BJ (cell line): ENCODE results near the gene FHDC1. TPM values are rescaled to one million over a fixed set of nuclear protein-coding genes. Genes with fewer than 3 reads are reported as not detected.

Source experiments
- CTCF ChIA-PET: fragments of 350-600 bp; formaldehyde crosslinking; extraction: SDS; loops from one replicate; lab custom pipeline; 2021; ENCODE audit warnings: antibody characterized with exemption, inconsistent platforms; lab: Yijun Ruan, JAX
- POLR2A ChIA-PET: fragments of 300-600 bp; sonication (Branson Sonifier 250); formaldehyde crosslinking; extraction: SDS; loops from one replicate; lab custom pipeline; 2021; ENCODE audit warnings: antibody characterized with exemption; lab: Charles Lee
- DNase-seq: peaks from one replicate; pipeline ENCODE4 v3.0.0-alpha.2; 2011; ENCODE audit warnings: low read depth
- H3K27me3 ChIP-seq: 2 replicates; pipeline ENCODE4 v1.6.0; 2011; ENCODE audit warnings: low read length; ENCODE audit not compliant: control insufficient read depth, insufficient read depth
- H3K36me3 ChIP-seq: 2 replicates; pipeline ENCODE4 v1.5.1; 2011; ENCODE audit warnings: low read length; ENCODE audit not compliant: control insufficient read depth, insufficient read depth
- H3K4me3 ChIP-seq: 2 replicates; pipeline ENCODE4 v1.5.1; 2011; ENCODE audit warnings: low read depth, mild to moderate bottlenecking, control low read depth, low read length
- polyA plus RNA-seq: library from polyadenylated mRNA; depleted of rRNA; stranded (reverse); fragments of >200 nt; gene quantifications from 2 replicates; pipeline ENCODE4 v1.2.3, GENCODE V29; 2011
- TF ChIP-seq, protein P1 (sequence below): IDR thresholded peaks from 2 replicates; pipeline ENCODE4 v1.5.1; 2011; ENCODE audit warnings: low read depth, mild to moderate bottlenecking, control low read depth, inconsistent platforms, low read length, moderate library complexity; ENCODE audit not compliant: insufficient read depth

The FHDC1 gene
- polyA plus RNA-seq, 1 experiment, result 0.17 TPM

DNA sequence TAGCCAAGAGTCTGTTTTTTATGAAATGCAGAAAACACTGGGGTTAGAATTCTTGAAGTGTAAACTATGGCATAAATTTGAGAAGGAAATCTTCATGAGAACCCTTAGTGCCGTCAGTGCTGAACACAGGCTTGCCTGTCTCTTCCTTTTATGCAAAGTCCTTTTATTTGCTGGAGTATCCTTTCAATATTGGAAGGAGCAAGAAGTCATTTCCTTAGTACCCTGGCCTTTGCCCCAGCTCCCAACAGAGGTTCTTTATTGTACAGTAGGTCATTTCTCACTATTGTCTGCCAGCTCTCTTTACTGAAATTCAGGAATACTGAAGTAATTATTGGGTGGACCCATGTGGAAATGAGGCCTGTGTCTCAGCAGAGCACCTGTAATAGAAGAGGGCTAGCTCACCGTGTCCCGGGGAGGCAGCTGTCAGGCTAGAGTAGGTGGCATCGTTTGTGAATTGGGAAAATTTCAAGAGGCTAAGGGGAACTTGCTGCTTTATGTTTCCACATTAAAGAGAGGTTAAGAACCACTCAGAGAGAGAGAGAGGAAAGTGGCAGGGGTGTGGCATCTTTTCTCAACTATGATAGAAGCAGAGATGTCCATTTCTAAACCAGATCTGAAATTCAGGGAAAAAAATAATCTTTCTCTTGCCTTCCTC, 8.7 kb downstream of the FHDC1 start:
- Histone ChIP-seq H3K36me3 (no peaks in the 10 kb centered on the region), H3K27me3 (no peaks in the 10 kb centered on the region), H3K4me3 (no peak overlapping the region)
- no peak for DNase-seq
- POLR2A ChIA-PET, result no interaction called here
- TF ChIP-seq, protein P1, sequence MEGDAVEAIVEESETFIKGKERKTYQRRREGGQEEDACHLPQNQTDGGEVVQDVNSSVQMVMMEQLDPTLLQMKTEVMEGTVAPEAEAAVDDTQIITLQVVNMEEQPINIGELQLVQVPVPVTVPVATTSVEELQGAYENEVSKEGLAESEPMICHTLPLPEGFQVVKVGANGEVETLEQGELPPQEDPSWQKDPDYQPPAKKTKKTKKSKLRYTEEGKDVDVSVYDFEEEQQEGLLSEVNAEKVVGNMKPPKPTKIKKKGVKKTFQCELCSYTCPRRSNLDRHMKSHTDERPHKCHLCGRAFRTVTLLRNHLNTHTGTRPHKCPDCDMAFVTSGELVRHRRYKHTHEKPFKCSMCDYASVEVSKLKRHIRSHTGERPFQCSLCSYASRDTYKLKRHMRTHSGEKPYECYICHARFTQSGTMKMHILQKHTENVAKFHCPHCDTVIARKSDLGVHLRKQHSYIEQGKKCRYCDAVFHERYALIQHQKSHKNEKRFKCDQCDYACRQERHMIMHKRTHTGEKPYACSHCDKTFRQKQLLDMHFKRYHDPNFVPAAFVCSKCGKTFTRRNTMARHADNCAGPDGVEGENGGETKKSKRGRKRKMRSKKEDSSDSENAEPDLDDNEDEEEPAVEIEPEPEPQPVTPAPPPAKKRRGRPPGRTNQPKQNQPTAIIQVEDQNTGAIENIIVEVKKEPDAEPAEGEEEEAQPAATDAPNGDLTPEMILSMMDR, result no peak
- CTCF ChIA-PET, result interaction anchor here (1.0 kb wide), 1 partner anchor 12 kb away, joined by 3 read pairs; no protein-coding TSS in a partner anchor

- DNase-seq, result no peak
- TF ChIP-seq, protein P1, result no peak
- ChIA-PET CTCF (no interaction called here), POLR2A (no interaction called here)
- no peaks in the 10 kb centered on the region for H3K36me3 ChIP-seq
- H3K4me3 ChIP-seq, result no peak overlapping the region
- H3K27me3 ChIP-seq, result peaks cover 1% of the 10 kb centered on the region; the same call in 1 of the 2 replicates
Observed at GRCh38 chr4:152945639-152946038, 9.5 kb downstream of the FHDC1 start.

GRCh38 chr4:152946446-152946845, 10.3 kb downstream of the FHDC1 start:
- POLR2A ChIA-PET, result no interaction called here
- no peak for DNase-seq

DNA sequence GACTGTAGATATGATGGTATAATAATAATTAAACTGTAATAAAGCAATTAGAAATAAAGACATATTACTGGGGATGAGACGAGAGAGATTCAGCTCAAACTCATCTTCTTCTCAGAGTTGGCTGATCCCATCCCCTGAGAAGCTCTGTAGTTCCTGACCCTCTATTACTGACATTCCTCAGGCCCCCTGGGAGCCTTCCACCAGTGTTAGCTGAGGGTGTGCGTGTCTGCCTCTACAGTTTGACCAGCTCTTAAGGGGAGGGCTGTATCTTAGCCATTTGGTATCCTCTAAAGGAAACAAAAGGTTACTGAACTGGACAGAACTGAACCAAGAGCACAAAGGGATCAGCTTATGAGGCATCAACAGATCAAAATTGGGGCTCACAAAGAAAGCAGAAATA, 11.2 kb downstream of the FHDC1 start:
- no peak for DNase-seq
- H3K4me3 ChIP-seq, result no peak overlapping the region
- no peaks in the 10 kb centered on the region for H3K36me3 ChIP-seq
- TF ChIP-seq, protein P1, result no peak
- CTCF ChIA-PET, result no interaction called here
- H3K27me3 ChIP-seq, result peaks cover 1% of the 10 kb centered on the region; the same call in 1 of the 2 replicates
- POLR2A ChIA-PET, result no interaction called here

More at GRCh38 chr4:152946446-152946845, 10.3 kb downstream of the FHDC1 start:
- TF ChIP-seq, protein P1, result no peak
- Histone ChIP-seq H3K36me3 (no peaks in the 10 kb centered on the region), H3K4me3 (no peak overlapping the region), H3K27me3 (peaks cover 1% of the 10 kb centered on the region; the same call in 1 of the 2 replicates)
- CTCF ChIA-PET, result no interaction called here

GRCh38 chr4:152949930-152950329, 13.8 kb downstream of the FHDC1 start:
- peaks cover 1% of the 10 kb centered on the region; the same call in 1 of the 2 replicates for H3K27me3 ChIP-seq
- DNase-seq, result no peak
- no peaks in the 10 kb centered on the region for H3K36me3 ChIP-seq
- ChIA-PET POLR2A (no interaction called here), CTCF (interaction anchor here (0.6 kb wide), 1 partner anchor 49 kb away, joined by 3 read pairs; no protein-coding TSS in a partner anchor)
- no peak overlapping the region for H3K4me3 ChIP-seq
- TF ChIP-seq, protein P1, result no peak
